A673 (cell line): Measurements from ENCODE around the gene ERF. TPM values are rescaled to one million over a fixed set of nuclear protein-coding genes. Genes with fewer than 3 reads are reported as not detected.

Source experiments
- BruUV-seq: library from RNA; stranded (reverse); fragments of 400-500 nt; replicated peaks from 2 replicates; lab custom pipeline; 2021; lab: Mats Ljungman, UMichigan
- CTCF ChIA-PET: fragments of 300-600 bp; sonication (Branson Sonifier 250); formaldehyde crosslinking; loops from one replicate; lab custom pipeline; 2022; ENCODE audit warnings: antibody characterized with exemption; lab: Charles Lee
- POLR2A ChIA-PET: fragments of 300-600 bp; sonication (Branson Sonifier 250); formaldehyde crosslinking; loops from one replicate; lab custom pipeline; 2022; ENCODE audit warnings: antibody characterized with exemption; ENCODE audit not compliant: low non-redundant PET; lab: Charles Lee
- DNase-seq: peaks from one replicate; pipeline ENCODE4 v3.0.0-alpha.2; 2015; ENCODE audit warnings: low spot score
- H3K27ac ChIP-seq: fragments of 200-600 bp; sonication (generic); 2 replicates; pipeline ENCODE4 v1.5.1; 2016; ENCODE audit warnings: mixed run types, low read depth, mild to moderate bottlenecking, mixed read lengths, antibody characterized with exemption, low read length; ENCODE audit not compliant: poor library complexity, severe bottlenecking
- H3K27me3 ChIP-seq: fragments of 200-600 bp; sonication (generic); replicated peaks from 2 replicates; pipeline ENCODE4 v1.6.1; 2017; ENCODE audit warnings: mixed run types, low read depth, mild to moderate bottlenecking, mixed read lengths, antibody characterized with exemption, low read length; ENCODE audit not compliant: insufficient read depth, poor library complexity
- H3K36me3 ChIP-seq: fragments of 200-600 bp; sonication (generic); 2 replicates; pipeline ENCODE4 v1.6.1; 2016; ENCODE audit warnings: mixed run types, mild to moderate bottlenecking, mixed read lengths, antibody characterized with exemption, low read length; ENCODE audit not compliant: insufficient read depth, poor library complexity, severe bottlenecking
- H3K4me1 ChIP-seq: fragments of 200-600 bp; sonication (generic); 2 replicates; pipeline ENCODE4 v1.6.1; 2017; ENCODE audit warnings: mixed run types, mild to moderate bottlenecking, mixed read lengths, antibody characterized with exemption, low read length; ENCODE audit not compliant: insufficient read depth, poor library complexity, severe bottlenecking
- H3K4me3 ChIP-seq: fragments of 200-600 bp; sonication (generic); 2 replicates; pipeline ENCODE4 v1.5.1; 2016; ENCODE audit warnings: low read depth, mixed run types, mild to moderate bottlenecking, mixed read lengths, low read length; ENCODE audit not compliant: poor library complexity, severe bottlenecking
- H3K9me3 ChIP-seq: fragments of 200-600 bp; sonication (generic); 2 replicates; pipeline ENCODE4 v1.6.1; 2016; ENCODE audit warnings: mixed run types, low read depth, mild to moderate bottlenecking, mixed read lengths, antibody characterized with exemption, low read length; ENCODE audit not compliant: poor library complexity, severe bottlenecking
- EZH2 ChIP-seq: fragments of 200-600 bp; sonication (generic); IDR thresholded peaks from 2 replicates; pipeline ENCODE4 v1.6.1; 2017; ENCODE audit warnings: borderline replicate concordance, low read depth, mild to moderate bottlenecking, mixed read lengths, antibody characterized with exemption, low read length; ENCODE audit not compliant: poor library complexity, severe bottlenecking
- intact Hi-C: fragments of 100-400 bp; cut with micrococcal nuclease; formaldehyde crosslinking; loops from one replicate; pipeline ENCODE4 v1.10.0; 2022; ENCODE audit not compliant: unreplicated experiment
- total RNA-seq: library from RNA; stranded (reverse); gene quantifications from 2 replicates; pipeline ENCODE4 v1.2.3, GENCODE V29; 2021
- TF ChIP-seq, protein P1 (sequence below): fragments of 300-800, 200-600 bp; sonication (generic); conservative IDR thresholded peaks from 2 replicates; pipeline ENCODE4 v1.5.1; 2017; ENCODE audit warnings: low read depth, mild to moderate bottlenecking, antibody characterized with exemption, low read length, moderate library complexity, mixed read lengths

Gene ERF
- total RNA-seq, 1 experiment from 2014 or later: 164 TPM

DNA sequence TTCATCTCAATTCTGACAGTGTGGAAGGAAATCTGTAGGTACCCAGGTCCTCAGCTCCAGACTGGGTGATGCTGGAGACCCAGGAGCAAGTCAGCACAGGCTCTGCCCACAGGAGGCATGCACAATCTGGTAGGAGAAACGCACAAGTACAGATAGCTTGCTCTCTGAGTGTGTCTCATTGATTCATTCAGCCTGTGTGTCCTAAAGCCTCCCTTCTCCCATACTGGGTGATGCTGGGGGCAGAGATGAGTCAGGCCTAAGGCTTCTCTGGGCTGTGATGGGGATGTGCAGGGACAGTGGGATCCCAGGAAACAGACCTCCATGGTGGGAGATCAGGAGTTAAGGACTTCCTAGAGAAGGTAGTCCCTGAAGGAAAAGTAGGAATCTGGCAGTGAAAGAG, 28.0 kb downstream of the ERF start:
- POLR2A ChIA-PET: no interaction called here
- Histone ChIP-seq H3K36me3 (peaks cover 69% of the 10 kb centered on the region), H3K4me1 (peaks cover 4% of the 10 kb centered on the region), H3K4me3 (no peak overlapping the region), H3K27me3 (no peaks in the 10 kb centered on the region), H3K27ac (no peak overlapping the region), H3K9me3 (no peaks in the 10 kb centered on the region)
- TF ChIP-seq EZH2: no peak
- TF ChIP-seq, protein P1, sequence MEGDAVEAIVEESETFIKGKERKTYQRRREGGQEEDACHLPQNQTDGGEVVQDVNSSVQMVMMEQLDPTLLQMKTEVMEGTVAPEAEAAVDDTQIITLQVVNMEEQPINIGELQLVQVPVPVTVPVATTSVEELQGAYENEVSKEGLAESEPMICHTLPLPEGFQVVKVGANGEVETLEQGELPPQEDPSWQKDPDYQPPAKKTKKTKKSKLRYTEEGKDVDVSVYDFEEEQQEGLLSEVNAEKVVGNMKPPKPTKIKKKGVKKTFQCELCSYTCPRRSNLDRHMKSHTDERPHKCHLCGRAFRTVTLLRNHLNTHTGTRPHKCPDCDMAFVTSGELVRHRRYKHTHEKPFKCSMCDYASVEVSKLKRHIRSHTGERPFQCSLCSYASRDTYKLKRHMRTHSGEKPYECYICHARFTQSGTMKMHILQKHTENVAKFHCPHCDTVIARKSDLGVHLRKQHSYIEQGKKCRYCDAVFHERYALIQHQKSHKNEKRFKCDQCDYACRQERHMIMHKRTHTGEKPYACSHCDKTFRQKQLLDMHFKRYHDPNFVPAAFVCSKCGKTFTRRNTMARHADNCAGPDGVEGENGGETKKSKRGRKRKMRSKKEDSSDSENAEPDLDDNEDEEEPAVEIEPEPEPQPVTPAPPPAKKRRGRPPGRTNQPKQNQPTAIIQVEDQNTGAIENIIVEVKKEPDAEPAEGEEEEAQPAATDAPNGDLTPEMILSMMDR: no peak
- no peak for DNase-seq
- no TSS peak for BruUV-seq
- intact Hi-C loops: no loop called here
- CTCF ChIA-PET: no interaction called here

DNA sequence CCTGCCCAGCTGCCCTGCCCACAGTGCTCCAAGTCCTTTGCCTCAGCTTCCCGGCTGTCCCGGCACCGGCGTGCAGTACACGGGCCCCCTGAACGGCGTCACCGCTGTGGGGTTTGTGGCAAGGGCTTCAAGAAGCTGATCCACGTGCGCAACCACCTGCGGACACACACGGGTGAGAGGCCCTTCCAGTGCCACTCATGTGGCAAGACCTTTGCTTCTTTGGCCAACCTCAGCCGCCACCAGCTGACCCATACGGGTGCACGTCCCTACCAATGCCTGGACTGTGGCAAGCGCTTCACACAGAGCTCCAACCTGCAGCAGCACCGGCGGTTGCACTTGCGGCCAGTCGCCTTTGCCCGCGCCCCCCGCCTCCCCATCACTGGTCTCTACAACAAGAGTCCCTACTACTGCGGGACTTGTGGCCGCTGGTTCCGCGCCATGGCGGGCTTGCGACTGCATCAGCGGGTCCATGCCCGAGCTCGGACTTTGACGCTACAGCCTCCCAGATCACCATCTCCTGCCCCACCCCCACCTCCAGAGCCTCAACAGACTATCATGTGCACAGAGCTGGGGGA, 29.1 kb downstream of the ERF start:
- no peak for TF ChIP-seq EZH2
- Histone ChIP-seq H3K27me3 (no peaks in the 10 kb centered on the region), H3K36me3 (peaks cover 58% of the 10 kb centered on the region), H3K4me1 (peaks cover 7% of the 10 kb centered on the region), H3K4me3 (no peak overlapping the region), H3K9me3 (no peaks in the 10 kb centered on the region), H3K27ac (no peak overlapping the region)
- no peak for DNase-seq
- CTCF ChIA-PET: no interaction called here
- intact Hi-C loops: no loop called here
- no TSS peak for BruUV-seq
- POLR2A ChIA-PET: no interaction called here

DNA sequence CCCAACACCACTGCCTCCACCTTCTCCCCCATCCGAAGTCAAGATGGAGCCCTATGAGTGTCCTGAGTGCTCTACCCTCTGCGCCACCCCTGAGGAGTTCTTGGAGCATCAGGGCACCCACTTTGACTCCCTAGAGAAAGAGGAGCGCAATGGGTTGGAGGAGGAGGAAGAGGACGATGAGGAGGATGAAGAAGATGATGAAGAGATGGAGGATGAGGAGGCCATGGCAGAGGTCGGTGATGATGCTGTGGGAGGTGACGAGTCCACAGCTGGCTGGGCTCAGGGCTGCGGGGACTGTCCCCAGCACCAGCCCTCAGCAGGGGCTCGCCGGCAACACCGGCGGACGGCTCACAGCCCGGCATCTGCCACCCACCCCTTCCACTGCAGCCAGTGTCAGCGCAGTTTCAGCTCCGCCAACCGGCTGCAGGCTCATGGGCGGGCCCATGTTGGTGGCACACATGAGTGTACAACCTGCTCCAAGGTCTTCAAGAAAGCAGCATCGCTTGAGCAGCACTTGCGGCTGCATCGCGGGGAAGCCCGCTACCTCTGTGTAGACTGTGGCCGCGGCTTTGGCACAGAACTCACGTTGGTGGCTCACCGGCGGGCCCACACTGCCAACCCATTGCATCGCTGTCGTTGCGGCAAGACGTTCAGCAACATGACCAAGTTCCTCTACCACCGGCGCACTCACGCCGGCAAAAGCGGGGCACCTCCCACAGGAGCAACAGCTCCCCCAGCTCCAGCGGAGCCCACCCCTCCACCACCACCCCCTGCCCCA, 29.8 kb downstream of the ERF start:
- peaks cover 8% of the 10 kb centered on the region for H3K4me1 ChIP-seq
- no peaks in the 10 kb centered on the region for H3K27me3 ChIP-seq
- no peak for DNase-seq
- H3K27ac ChIP-seq: no peak overlapping the region
- intact Hi-C loops: no loop called here
- no peak for TF ChIP-seq EZH2
- TF ChIP-seq, protein P1: no peak
- H3K4me3 ChIP-seq: no peak overlapping the region
- H3K9me3 ChIP-seq: no peaks in the 10 kb centered on the region
- CTCF ChIA-PET: no interaction called here
- no TSS peak for BruUV-seq
- POLR2A ChIA-PET: no interaction called here
- H3K36me3 ChIP-seq: peaks cover 55% of the 10 kb centered on the region
